Caco-2 (cell line): ENCODE data around the gene MTHFD1. TPM values are rescaled to one million over a fixed set of nuclear protein-coding genes. Genes with fewer than 3 reads are reported as not detected.

ENCODE experiments used
- BruUV-seq: library from RNA; stranded (reverse); fragments of 400-500 nt; replicated peaks from 2 replicates; lab custom pipeline; 2021; lab: Mats Ljungman, UMichigan
- CTCF ChIA-PET: fragments of 300-600 bp; sonication (Branson Sonifier 250); formaldehyde crosslinking; loops from one replicate; lab custom pipeline; 2022; ENCODE audit warnings: antibody characterized with exemption; lab: Charles Lee
- POLR2A ChIA-PET: fragments of 300-600 bp; sonication (Branson Sonifier 250); formaldehyde crosslinking; loops from one replicate; lab custom pipeline; 2022; ENCODE audit warnings: antibody characterized with exemption; lab: Charles Lee
- DNase-seq, 2 experiments: peaks; one replicate each; pipeline versions ENCODE4 v3.0.0 to v3.0.0-alpha.2; 2020 to 2022
- H3K27me3 ChIP-seq: replicated peaks from 2 replicates; pipeline ENCODE4 v1.6.0; 2011; ENCODE audit warnings: low read length; ENCODE audit not compliant: control insufficient read depth, insufficient read depth
- H3K36me3 ChIP-seq: 2 replicates; pipeline ENCODE4 v1.5.1; 2011; ENCODE audit warnings: low read length; ENCODE audit not compliant: control insufficient read depth, insufficient read depth
- H3K4me1 ChIP-seq: fragments of 250-450 bp; sonication (Bioruptor Pico); 2 replicates; pipeline ENCODE4 v1.5.1; 2020; ENCODE audit warnings: mild to moderate bottlenecking
- H3K4me3 ChIP-seq: 2 replicates; pipeline ENCODE4 v1.5.1; 2011; ENCODE audit warnings: low read depth, mild to moderate bottlenecking, control low read depth, low read length
- H3K9me3 ChIP-seq: fragments of 250-450 bp; sonication (Bioruptor Pico); 2 replicates; pipeline ENCODE4 v1.5.1; 2020; ENCODE audit warnings: mild to moderate bottlenecking, moderate library complexity
- H3K27ac Mint-ChIP-seq: one replicate; pipeline ENCODE4 v1.8.0; 2022; ENCODE audit warnings: mixed read lengths; ENCODE audit not compliant: unreplicated experiment
- H3K27me3 Mint-ChIP-seq: one replicate; pipeline ENCODE4 v1.8.0; 2022; ENCODE audit warnings: mixed read lengths; ENCODE audit not compliant: insufficient read depth, unreplicated experiment
- H3K36me3 Mint-ChIP-seq: one replicate; pipeline ENCODE4 v1.8.0; 2022; ENCODE audit warnings: mild to moderate bottlenecking, mixed read lengths; ENCODE audit not compliant: insufficient read depth, unreplicated experiment
- H3K4me1 Mint-ChIP-seq: one replicate; pipeline ENCODE4 v1.8.0; 2022; ENCODE audit warnings: low read depth, mixed read lengths; ENCODE audit not compliant: unreplicated experiment
- H3K4me3 Mint-ChIP-seq: one replicate; pipeline ENCODE4 v1.8.0; 2022; ENCODE audit warnings: mild to moderate bottlenecking, moderate library complexity, mixed read lengths; ENCODE audit not compliant: unreplicated experiment
- H3K9me3 Mint-ChIP-seq: one replicate; pipeline ENCODE4 v1.8.0; 2022; ENCODE audit warnings: mixed read lengths; ENCODE audit not compliant: unreplicated experiment
- CTCF ChIP-seq, 2 experiments: fragments of 200-600 bp in 1 of 2; IDR thresholded peaks; 1 replicate in 1 of 2; 2 replicates in 1 of 2; pipeline versions ENCODE4 v1.5.1 to v1.8.0; 2011 to 2022; ENCODE audit warnings: antibody characterized with exemption in 1 of 2, control low read depth in 1 of 2, inconsistent platforms in 1 of 2, low read depth in 1 of 2, low read length in 1 of 2, mild to moderate bottlenecking in 1 of 2, moderate library complexity in 1 of 2; ENCODE audit not compliant: insufficient read depth in 1 of 2, severe bottlenecking in 1 of 2, unreplicated experiment in 1 of 2
- intact Hi-C: fragments of 100-400 bp; cut with micrococcal nuclease; formaldehyde crosslinking; loops from one replicate; pipeline ENCODE4 v1.10.0; 2022; ENCODE audit not compliant: unreplicated experiment
- total RNA-seq: library from RNA; stranded (reverse); gene quantifications from 2 replicates; pipeline ENCODE4 v1.2.3, GENCODE V29; 2022

The MTHFD1 gene
- total RNA-seq, 1 experiment from 2014 or later: 180 TPM

GRCh38 chr14:64478634-64479250, 90.6 kb downstream of the MTHFD1 start:
- no peak overlapping the region for H3K4me3 Mint-ChIP-seq
- no peaks in the 10 kb centered on the region for H3K27me3 Mint-ChIP-seq
- ChIA-PET POLR2A (no interaction called here), CTCF (interaction anchor here (0.5 to 1.9 kb wide), 8 partner anchors 11 to 477 kb away, joined by 3 to 13 read pairs (median 4); no protein-coding TSS in a partner anchor)
- no peak overlapping the region for H3K27ac Mint-ChIP-seq
- Histone ChIP-seq H3K4me1 (peaks cover 9% of the 10 kb centered on the region; the same call in 1 of the 2 replicates), H3K27me3 (no peaks in the 10 kb centered on the region), H3K9me3 (no peaks in the 10 kb centered on the region), H3K36me3 (no peaks in the 10 kb centered on the region), H3K4me3 (no peak overlapping the region)
- no TSS peak for BruUV-seq
- H3K9me3 Mint-ChIP-seq: no peaks in the 10 kb centered on the region
- no peaks in the 10 kb centered on the region for H3K36me3 Mint-ChIP-seq
- TF ChIP-seq CTCF (IDR thresholded peaks at IDR 0.05; ENCODE audit: insufficient read depth in 1 of 2, low read depth in 1 of 2, low read length in 1 of 2, severe bottlenecking in 1 of 2, unreplicated experiment in 1 of 2): peak in 1 of 2 experiments; percentile 14
- intact Hi-C loops: loop anchor here (1.0 kb wide), 2 partner anchors 48 to 134 kb away; no protein-coding TSS in a partner anchor
- peaks cover 12% of the 10 kb centered on the region for H3K4me1 Mint-ChIP-seq
- no peak for DNase-seq

GRCh38 chr14:64488590-64489099, 100.5 kb downstream of the MTHFD1 start:
- intact Hi-C loops: no loop called here
- ChIA-PET POLR2A (no interaction called here), CTCF (interaction anchor here (0.7 kb wide), 1 partner anchor 259 kb away, joined by 3 read pairs; no protein-coding TSS in a partner anchor)
- no peaks in the 10 kb centered on the region for H3K4me1 Mint-ChIP-seq
- Histone ChIP-seq H3K9me3 (no peaks in the 10 kb centered on the region), H3K4me3 (no peak overlapping the region), H3K4me1 (no peaks in the 10 kb centered on the region), H3K27me3 (no peaks in the 10 kb centered on the region), H3K36me3 (no peaks in the 10 kb centered on the region)
- H3K36me3 Mint-ChIP-seq: peaks cover 25% of the 10 kb centered on the region
- no TSS peak for BruUV-seq
- H3K27me3 Mint-ChIP-seq: no peaks in the 10 kb centered on the region
- H3K27ac Mint-ChIP-seq: no peak overlapping the region
- no peak overlapping the region for H3K4me3 Mint-ChIP-seq
- TF ChIP-seq CTCF (IDR thresholded peaks at IDR 0.05; ENCODE audit: insufficient read depth in 1 of 2, low read depth in 1 of 2, low read length in 1 of 2, severe bottlenecking in 1 of 2, unreplicated experiment in 1 of 2): no peak
- no peaks in the 10 kb centered on the region for H3K9me3 Mint-ChIP-seq
- no peak for DNase-seq

- no peak overlapping the region for H3K4me3 ChIP-seq
- Mint-ChIP-seq H3K4me3 (no peak overlapping the region), H3K4me1 (no peaks in the 10 kb centered on the region), H3K27ac (no peak overlapping the region), H3K9me3 (no peaks in the 10 kb centered on the region), H3K36me3 (peaks cover 25% of the 10 kb centered on the region), H3K27me3 (no peaks in the 10 kb centered on the region)
- no peak for TF ChIP-seq CTCF (IDR thresholded peaks at IDR 0.05; ENCODE audit: insufficient read depth in 1 of 2, low read depth in 1 of 2, low read length in 1 of 2, severe bottlenecking in 1 of 2, unreplicated experiment in 1 of 2)
- ChIA-PET POLR2A (interaction anchor here (0.5 kb wide), 1 partner anchor 104 kb away, joined by 4 read pairs; the partner anchor contains the start of gene MTHFD1), CTCF (interaction anchor here (0.7 kb wide), 1 partner anchor 267 kb away, joined by 6 read pairs; no protein-coding TSS in a partner anchor)
- H3K9me3 ChIP-seq: no peaks in the 10 kb centered on the region
- no TSS peak for BruUV-seq
- intact Hi-C loops: no loop called here
- DNase-seq: no peak
- H3K27me3 ChIP-seq: no peaks in the 10 kb centered on the region
- H3K36me3 ChIP-seq: no peaks in the 10 kb centered on the region
- no peaks in the 10 kb centered on the region for H3K4me1 ChIP-seq
Observed at GRCh38 chr14:64491637-64492036, 103.5 kb downstream of the MTHFD1 start.
